ENCODE data around the gene PNPLA5.

The PNPLA5 gene

GRCh38 chr22:43862882-43863202, 29.0 kb downstream of the PNPLA5 start:
- Histone ChIP-seq H3K27me3 (ENCODE audit: insufficient read depth, low read length, poor library complexity) (no peaks in the 10 kb centered on the region), H4K20me1 (ENCODE audit: insufficient read depth, low read length) (0 out of 2 replicates have a peak, but pooled peaks cover 4% of the 10 kb centered on the region), H3K36me3 (ENCODE audit: insufficient read depth, low read length) (no peaks in the 10 kb centered on the region), H3K9me3 (ENCODE audit: insufficient read depth, low read length, severe bottlenecking) (no peaks in the 10 kb centered on the region), H3K79me2 (ENCODE audit: insufficient read depth, low read length) (no peaks in the 10 kb centered on the region), H3K4me1 (ENCODE audit: insufficient read depth, low read length) (no peaks in the 10 kb centered on the region), H3K4me3 (ENCODE audit: low read depth in 1 of 2, low read length in 2 of 2) (no peak overlapping the region), H2AFZ (ENCODE audit: low read depth, low read length) (no peak overlapping the region), H3K9ac (ENCODE audit: low read depth, low read length) (no peak overlapping the region), H3K4me2 (ENCODE audit: insufficient read depth, low read length) (no peak overlapping the region), H3K27ac (ENCODE audit: low read length) (no peak overlapping the region)
- no peak for TF ChIP-seq CTCF (IDR thresholded peaks at IDR 0.05; ENCODE audit: borderline replicate concordance, extremely low read depth, low read length, poor library complexity, severe bottlenecking)
- no peak for TF ChIP-seq EZH2 (IDR thresholded peaks at IDR 0.05; ENCODE audit: borderline replicate concordance, low read depth, low read length, severe bottlenecking)
- ATAC-seq (ENCODE audit: insufficient read depth, low read depth) (no peak), DNase-seq (no peak)

GRCh38 chr22:43862074-43862881, 29.5 kb downstream of the PNPLA5 start, which contains the start of gene SULT4A1:
Gene SULT4A1 (minus strand): TSS chr22:43862513. CDS start chr22:43862382, 131 bp downstream.
- Histone ChIP-seq H3K27me3 (ENCODE audit: insufficient read depth, low read length, poor library complexity) (no peaks in the 10 kb centered on the region), H3K36me3 (ENCODE audit: insufficient read depth, low read length) (no peaks in the 10 kb centered on the region), H3K79me2 (ENCODE audit: insufficient read depth, low read length) (no peaks in the 10 kb centered on the region), H3K27ac (ENCODE audit: low read length) (no peak within 1 kb of the TSS), H3K9ac (ENCODE audit: low read depth, low read length) (no peak within 1 kb of the TSS), H3K9me3 (ENCODE audit: insufficient read depth, low read length, severe bottlenecking) (no peaks in the 10 kb centered on the region), H3K4me1 (ENCODE audit: insufficient read depth, low read length) (no peaks in the 10 kb centered on the region), H3K4me3 (ENCODE audit: low read depth in 1 of 2, low read length in 2 of 2) (no peak within 1 kb of the TSS), H3K4me2 (ENCODE audit: insufficient read depth, low read length) (no peak within 1 kb of the TSS), H2AFZ (ENCODE audit: low read depth, low read length) (no peak within 1 kb of the TSS), H4K20me1 (ENCODE audit: insufficient read depth, low read length) (0 out of 2 replicates have a peak, but pooled peaks cover 4% of the 10 kb centered on the region)
- ATAC-seq (ENCODE audit: insufficient read depth, low read depth) (no peak), DNase-seq (no peak)
- TF ChIP-seq CTCF (IDR thresholded peaks at IDR 0.05; ENCODE audit: borderline replicate concordance, extremely low read depth, low read length, poor library complexity, severe bottlenecking) (no peak), EZH2 (IDR thresholded peaks at IDR 0.05; ENCODE audit: borderline replicate concordance, low read depth, low read length, severe bottlenecking) (no peak)

- H3K36me3 ChIP-seq (ENCODE audit: insufficient read depth, low read length), result no peaks in the 10 kb centered on the region
- H3K27me3 ChIP-seq (ENCODE audit: insufficient read depth, low read length, poor library complexity), result no peaks in the 10 kb centered on the region
- no peak overlapping the region for H3K9ac ChIP-seq (ENCODE audit: low read depth, low read length)
- ATAC-seq (ENCODE audit: insufficient read depth, low read depth) (no peak), DNase-seq (no peak)
- H3K4me3 ChIP-seq (ENCODE audit: low read depth in 1 of 2, low read length in 2 of 2), result no peak overlapping the region
- no peaks in the 10 kb centered on the region for H3K9me3 ChIP-seq (ENCODE audit: insufficient read depth, low read length, severe bottlenecking)
- H3K27ac ChIP-seq (ENCODE audit: low read length), result no peak overlapping the region
- H3K4me1 ChIP-seq (ENCODE audit: insufficient read depth, low read length), result no peaks in the 10 kb centered on the region
- TF ChIP-seq CTCF (IDR thresholded peaks at IDR 0.05; ENCODE audit: borderline replicate concordance, extremely low read depth, low read length, poor library complexity, severe bottlenecking) (no peak), EZH2 (IDR thresholded peaks at IDR 0.05; ENCODE audit: borderline replicate concordance, low read depth, low read length, severe bottlenecking) (no peak)
- H3K79me2 ChIP-seq (ENCODE audit: insufficient read depth, low read length), result no peaks in the 10 kb centered on the region
- 0 out of 2 replicates have a peak, but pooled peaks cover 4% of the 10 kb centered on the region for H4K20me1 ChIP-seq (ENCODE audit: insufficient read depth, low read length)
- no peak overlapping the region for H2AFZ ChIP-seq (ENCODE audit: low read depth, low read length)
- H3K4me2 ChIP-seq (ENCODE audit: insufficient read depth, low read length), result no peak overlapping the region
Measured at GRCh38 chr22:43861529-43861928, 30.3 kb downstream of the PNPLA5 start.
